Kidney (tissue), 14 donors: Measurements from ENCODE around the gene SMPD2. TPM values are rescaled to one million over a fixed set of nuclear protein-coding genes. Genes with fewer than 3 reads are reported as not detected.

Experiments
- DNase-seq, 5 donors: peaks; one replicate each; pipeline ENCODE4 v3.0.0-alpha.2; 2013 to 2020
- FAIRE-seq: peaks from 2 replicates; lab custom pipeline; 2012; peaks lifted over from hg19 to GRCh38; lab: Jason Lieb, UNC
- H3K27ac ChIP-seq, 2 donors: one replicate each; pipeline ENCODE4 v1.7.0; 2013; ENCODE audit warnings: low read depth in 2 of 2, low read length in 2 of 2, inconsistent platforms in 1 of 2
- H3K27me3 ChIP-seq: one replicate; pipeline ENCODE4 v1.7.1; 2013; ENCODE audit warnings: low read length, inconsistent platforms; ENCODE audit not compliant: control insufficient read depth, insufficient read depth
- H3K36me3 ChIP-seq, 3 donors: one replicate each; pipeline versions ENCODE4 v1.7.0 to v1.7.1; 2013; ENCODE audit warnings: low read length in 3 of 3, control low read depth in 1 of 3, inconsistent platforms in 1 of 3; ENCODE audit not compliant: insufficient read depth in 3 of 3, control insufficient read depth in 2 of 3
- H3K4me1 ChIP-seq, 3 donors: one replicate each; pipeline versions ENCODE4 v1.7.0 to v1.7.1; 2013; ENCODE audit warnings: low read length in 3 of 3, inconsistent platforms in 1 of 3, low read depth in 1 of 3; ENCODE audit not compliant: control insufficient read depth in 2 of 3, insufficient read depth in 2 of 3
- H3K4me3 ChIP-seq, 3 donors: one replicate each; pipeline versions ENCODE4 v1.7.0 to v1.8.1; 2013; ENCODE audit warnings: low read length in 3 of 3, control low read depth in 1 of 3, inconsistent platforms in 1 of 3
- H3K9ac ChIP-seq, 3 donors: one replicate each; pipeline versions ENCODE4 v1.7.0 to v1.7.1; 2013; ENCODE audit warnings: low read length in 3 of 3, control low read depth in 1 of 3, inconsistent platforms in 1 of 3
- H3K9me3 ChIP-seq, 3 donors: one replicate each; pipeline versions ENCODE4 v1.7.0 to v1.7.1; 2013; ENCODE audit warnings: low read length in 3 of 3, control low read depth in 1 of 3, inconsistent platforms in 1 of 3; ENCODE audit not compliant: control insufficient read depth in 2 of 3, insufficient read depth in 1 of 3
- CTCF ChIP-seq: IDR thresholded peaks from 3 replicates; pipeline ENCODE4 v1.5.1; 2012; ENCODE audit warnings: mild to moderate bottlenecking, moderate library complexity, borderline replicate concordance; ENCODE audit not compliant: insufficient read depth; ENCODE audit errors: extremely low read depth
- intact Hi-C: fragments of 100-400 bp; cut with DNase I; formaldehyde crosslinking; loops from one replicate; pipeline ENCODE4 v1.11.1; 2022
- polyA plus RNA-seq: library from polyadenylated mRNA; stranded (reverse); fragments of 350-450 nt; fragmentation: Illumina TruSeq; extraction: RNeasy Lipid Tissue Mini Kit (QIAGEN cat#74804); gene quantifications from one replicate; pipeline ENCODE4 v1.2.3, GENCODE V29; 2014; ENCODE audit warnings: low read depth, low replicate concordance; ENCODE audit not compliant: insufficient read depth
- total RNA-seq: library from RNA; stranded (reverse); fragmentation: NEBNext Ultra II Directional; extraction: Animal tissue kit (Norgen Biotek cat#: 25700); gene quantifications from one replicate; pipeline ENCODE4 v1.2.1, GENCODE V29; 2021
- donor health status: control.
- donor health status: control.
- donor health status: control.
- donor health status: control.
- donor health status: control.
- donor health status: DM: yes; HTN: yes; CAD: no.
- donor health status: Normal renal cell carcinoma (clear cell type).

SMPD2 gene
- total and polyA plus RNA-seq, 2 donors from 2014 or later = 14.7 to 17.4 TPM

DNA sequence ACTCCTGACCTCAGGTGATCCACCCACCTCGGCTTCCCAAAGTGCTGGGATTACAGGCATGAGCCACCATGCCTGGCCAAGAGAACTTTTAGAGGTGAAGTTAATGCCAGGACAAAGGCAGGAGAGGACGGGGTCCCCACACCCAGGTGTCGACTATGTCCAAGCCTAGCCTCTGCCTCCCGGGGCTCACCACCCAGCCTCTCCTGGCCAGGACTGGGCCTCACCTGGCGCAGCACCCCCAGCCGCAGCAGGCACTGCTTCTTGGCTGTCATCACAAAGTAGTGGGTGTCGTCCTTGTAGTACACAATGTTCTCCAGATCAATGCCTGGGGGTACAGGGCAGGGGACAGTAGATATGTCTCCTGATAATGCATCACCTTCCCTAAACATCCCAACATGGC is 10.9 kb downstream of the SMPD2 start:
- Histone ChIP-seq H3K27me3 (no peaks in the 10 kb centered on the region), H3K4me3 (no peak overlapping the region), H3K4me1 (peaks cover 0 to 10% (median 1%) of the 10 kb centered on the region in 3 donors), H3K27ac (no peak overlapping the region), H3K36me3 (peaks cover 0 to 3% (median 2%) of the 10 kb centered on the region in 3 donors), H3K9me3 (no peaks in the 10 kb centered on the region), H3K9ac (no peak overlapping the region)
- intact Hi-C loops = no loop called here
- DNase-seq (no peak), FAIRE-seq (no peak)
- TF ChIP-seq CTCF = no peak

- no peak overlapping the region for H3K9ac ChIP-seq
- H3K4me1 ChIP-seq = peaks cover 0 to 13% (median 5%) of the 10 kb centered on the region in 3 donors
- H3K9me3 ChIP-seq = no peaks in the 10 kb centered on the region
- H3K4me3 ChIP-seq = no peak overlapping the region
- H3K27me3 ChIP-seq = no peaks in the 10 kb centered on the region
- DNase-seq = no peak
- no peak for TF ChIP-seq CTCF
- no peak overlapping the region for H3K27ac ChIP-seq
- no peak for FAIRE-seq
- intact Hi-C loops = no loop called here
- H3K36me3 ChIP-seq = peaks cover 0 to 3% (median 2%) of the 10 kb centered on the region in 3 donors
Observed at GRCh38 chr6:109452181-109452580, 11.7 kb downstream of the SMPD2 start.

GRCh38 chr6:109453156-109453555 is 12.6 kb downstream of the SMPD2 start:
- intact Hi-C loops = no loop called here
- Histone ChIP-seq H3K27me3 (no peaks in the 10 kb centered on the region), H3K4me1 (peaks cover 0 to 15% (median 11%) of the 10 kb centered on the region in 3 donors), H3K9me3 (no peaks in the 10 kb centered on the region), H3K27ac (no peak overlapping the region), H3K36me3 (peaks cover 0 to 3% (median 2%) of the 10 kb centered on the region in 3 donors), H3K9ac (no peak overlapping the region), H3K4me3 (no peak overlapping the region)
- no peak for DNase-seq
- no peak for TF ChIP-seq CTCF
- no peak for FAIRE-seq
